Endodermal cell (in vitro differentiated cells): Measurements from ENCODE around the gene NID1. TPM values are rescaled to one million over a fixed set of nuclear protein-coding genes. Genes with fewer than 3 reads are reported as not detected.

Experiments
- DNase-seq: peaks from one replicate; pipeline ENCODE4 v3.0.0-alpha.2; 2017
- H3K27ac ChIP-seq: 2 replicates; pipeline ENCODE4 v1.5.1; 2013; ENCODE audit warnings: mild to moderate bottlenecking, low read depth, low read length, moderate library complexity
- H3K27me3 ChIP-seq: 2 replicates; pipeline ENCODE4 v1.6.1; 2013; ENCODE audit warnings: mild to moderate bottlenecking, low read length, moderate library complexity; ENCODE audit not compliant: insufficient read depth, control insufficient read depth, poor library complexity, severe bottlenecking
- H3K36me3 ChIP-seq: 2 replicates; pipeline ENCODE4 v1.7.0; 2013; ENCODE audit warnings: mild to moderate bottlenecking, low read length, moderate library complexity; ENCODE audit not compliant: control insufficient read depth, insufficient read depth
- H3K4me1 ChIP-seq: one replicate; pipeline ENCODE4 v1.7.0; 2013; ENCODE audit warnings: low read length; ENCODE audit not compliant: control insufficient read depth, insufficient read depth
- H3K4me3 ChIP-seq: 2 replicates; pipeline ENCODE4 v1.5.1; 2013; ENCODE audit warnings: mild to moderate bottlenecking, low read length, moderate library complexity
- H3K9ac ChIP-seq: 2 replicates; pipeline ENCODE4 v1.6.1; 2013; ENCODE audit warnings: mild to moderate bottlenecking, low read length, moderate library complexity; ENCODE audit not compliant: poor library complexity, severe bottlenecking; ENCODE audit errors: extremely low read depth
- H3K9me3 ChIP-seq: 2 replicates; pipeline ENCODE4 v1.6.1; 2013; ENCODE audit warnings: mild to moderate bottlenecking, low read length, moderate library complexity; ENCODE audit not compliant: control insufficient read depth
- H3K27ac Mint-ChIP-seq: 2 replicates; pipeline ENCODE4 v1.8.0; 2020; ENCODE audit warnings: mixed read lengths
- H3K27me3 Mint-ChIP-seq: 2 replicates; pipeline ENCODE4 v1.8.0; 2021; ENCODE audit warnings: mild to moderate bottlenecking, mixed read lengths; ENCODE audit not compliant: insufficient read depth
- H3K36me3 Mint-ChIP-seq: 2 replicates; pipeline ENCODE4 v1.8.0; 2020; ENCODE audit warnings: low read depth, mixed read lengths
- H3K4me1 Mint-ChIP-seq: 2 replicates; pipeline ENCODE4 v1.8.0; 2020; ENCODE audit warnings: mixed read lengths
- H3K4me3 Mint-ChIP-seq: 2 replicates; pipeline ENCODE4 v1.8.0; 2020; ENCODE audit warnings: mild to moderate bottlenecking, moderate library complexity, mixed read lengths
- H3K9me3 Mint-ChIP-seq: 2 replicates; pipeline ENCODE4 v1.8.0; 2020; ENCODE audit warnings: mild to moderate bottlenecking, mixed read lengths
- WGBS, 2 experiments: methylation state at CpG; one replicate each; pipeline versions ENCODE4 v1.1.5 to v1.1.7; 2013; ENCODE audit warnings: missing lambda C conversion rate in 2 of 2, mixed read lengths in 1 of 2; ENCODE audit not compliant: insufficient coverage in 1 of 2, insufficient read length in 1 of 2; 5-methylcytosine and 5-hydroxymethylcytosine counted together
- total RNA-seq, 2 donors: library from RNA; stranded (reverse); fragmentation: NEBNext Ultra II Directional in 1 of 2; extraction: Animal tissue kit (Norgen Biotek cat#: 25700) in 1 of 2; gene quantifications; 2 replicates in 1 of 2; 3 replicates in 1 of 2; pipeline ENCODE4 v1.2.1, GENCODE V29; 2021
- TF ChIP-seq, protein P1 (sequence below): fragments of 200-600 bp; sonication (generic); conservative IDR thresholded peaks from 2 replicates; pipeline ENCODE4 v1.5.0; 2021; ENCODE audit warnings: antibody characterized with exemption, mild to moderate bottlenecking

The NID1 gene
- total RNA-seq, 2 donors from 2014 or later: 12.7 to 18.3 TPM

DNA sequence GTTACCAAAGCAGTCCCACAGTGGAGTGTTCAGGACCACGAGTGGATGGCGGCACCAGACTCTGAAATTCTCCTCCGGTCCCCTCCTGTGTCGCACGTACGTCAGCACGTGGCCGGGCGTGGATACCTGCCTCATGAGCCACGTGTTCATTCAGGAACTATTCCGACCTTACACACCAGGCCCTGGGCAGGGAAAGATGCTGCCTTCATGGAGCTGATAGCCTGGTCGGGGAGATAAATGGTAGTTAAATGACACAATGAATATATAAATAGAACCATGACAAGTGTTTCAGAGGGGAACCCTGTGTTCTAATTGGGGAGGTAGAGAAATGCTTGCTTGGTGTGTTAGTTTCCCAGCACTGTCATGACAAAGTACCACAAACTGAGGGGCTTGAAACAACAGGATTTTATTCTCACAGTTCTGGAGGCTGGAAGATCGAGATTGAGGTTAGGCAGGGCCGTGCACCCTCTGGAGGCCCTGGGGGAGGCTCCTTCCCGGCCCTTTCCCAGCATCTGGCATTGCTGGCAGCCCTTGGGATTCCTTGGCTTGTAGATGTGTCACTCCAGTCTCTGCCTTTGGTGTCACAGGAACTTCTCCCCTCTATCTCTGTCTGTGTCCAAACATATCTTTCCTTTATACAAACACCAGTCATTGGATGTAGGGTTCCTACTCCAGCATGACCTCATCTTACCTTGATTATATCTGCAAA is 48.6 kb upstream of the NID1 start:
- H3K9me3 ChIP-seq: no peaks in the 10 kb centered on the region
- 92 to 94% methylated on average over 6 to 15 of the region's 15 CpGs for WGBS, 2 experiments
- Mint-ChIP-seq H3K9me3 (no peaks in the 10 kb centered on the region), H3K27me3 (no peaks in the 10 kb centered on the region), H3K4me1 (peaks cover 6% of the 10 kb centered on the region), H3K27ac (no peak overlapping the region), H3K4me3 (no peak overlapping the region), H3K36me3 (no peaks in the 10 kb centered on the region)
- H3K4me3 ChIP-seq: no peak overlapping the region
- no peak overlapping the region for H3K9ac ChIP-seq
- DNase-seq: no peak
- TF ChIP-seq, protein P1, sequence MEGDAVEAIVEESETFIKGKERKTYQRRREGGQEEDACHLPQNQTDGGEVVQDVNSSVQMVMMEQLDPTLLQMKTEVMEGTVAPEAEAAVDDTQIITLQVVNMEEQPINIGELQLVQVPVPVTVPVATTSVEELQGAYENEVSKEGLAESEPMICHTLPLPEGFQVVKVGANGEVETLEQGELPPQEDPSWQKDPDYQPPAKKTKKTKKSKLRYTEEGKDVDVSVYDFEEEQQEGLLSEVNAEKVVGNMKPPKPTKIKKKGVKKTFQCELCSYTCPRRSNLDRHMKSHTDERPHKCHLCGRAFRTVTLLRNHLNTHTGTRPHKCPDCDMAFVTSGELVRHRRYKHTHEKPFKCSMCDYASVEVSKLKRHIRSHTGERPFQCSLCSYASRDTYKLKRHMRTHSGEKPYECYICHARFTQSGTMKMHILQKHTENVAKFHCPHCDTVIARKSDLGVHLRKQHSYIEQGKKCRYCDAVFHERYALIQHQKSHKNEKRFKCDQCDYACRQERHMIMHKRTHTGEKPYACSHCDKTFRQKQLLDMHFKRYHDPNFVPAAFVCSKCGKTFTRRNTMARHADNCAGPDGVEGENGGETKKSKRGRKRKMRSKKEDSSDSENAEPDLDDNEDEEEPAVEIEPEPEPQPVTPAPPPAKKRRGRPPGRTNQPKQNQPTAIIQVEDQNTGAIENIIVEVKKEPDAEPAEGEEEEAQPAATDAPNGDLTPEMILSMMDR: no peak
- H3K27me3 ChIP-seq: no peaks in the 10 kb centered on the region
- H3K4me1 ChIP-seq: no peaks in the 10 kb centered on the region
- H3K36me3 ChIP-seq: no peaks in the 10 kb centered on the region
- H3K27ac ChIP-seq: no peak overlapping the region

DNA sequence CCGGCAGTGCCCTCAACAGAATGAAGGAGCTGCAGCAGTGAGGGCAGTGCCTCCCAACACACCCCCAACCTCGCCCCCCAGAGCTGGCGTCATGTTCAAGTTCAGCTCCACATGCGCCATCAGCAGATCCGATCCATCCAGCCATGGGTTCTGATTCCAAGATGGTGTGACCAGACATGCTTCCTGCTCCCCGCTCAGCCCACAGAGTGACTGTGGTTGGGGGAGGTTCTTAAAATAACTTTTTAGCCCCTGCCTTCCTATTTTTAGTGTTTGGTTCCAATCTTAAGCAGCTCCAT is 47.4 kb upstream of the NID1 start:
- no peaks in the 10 kb centered on the region for H3K4me1 Mint-ChIP-seq
- no peak overlapping the region for H3K27ac Mint-ChIP-seq
- TF ChIP-seq, protein P1: no peak
- WGBS, 2 experiments: 96 to 100% methylated on average over 1 to 6 of the region's 6 CpGs
- no peak overlapping the region for H3K4me3 ChIP-seq
- no peak for DNase-seq
- no peak overlapping the region for H3K27ac ChIP-seq
- no peaks in the 10 kb centered on the region for H3K9me3 Mint-ChIP-seq
- no peaks in the 10 kb centered on the region for H3K27me3 ChIP-seq
- no peak overlapping the region for H3K4me3 Mint-ChIP-seq
- no peaks in the 10 kb centered on the region for H3K36me3 Mint-ChIP-seq
- no peaks in the 10 kb centered on the region for H3K4me1 ChIP-seq
- no peaks in the 10 kb centered on the region for H3K9me3 ChIP-seq
- no peaks in the 10 kb centered on the region for H3K36me3 ChIP-seq
- H3K27me3 Mint-ChIP-seq: no peaks in the 10 kb centered on the region
- no peak overlapping the region for H3K9ac ChIP-seq

DNA sequence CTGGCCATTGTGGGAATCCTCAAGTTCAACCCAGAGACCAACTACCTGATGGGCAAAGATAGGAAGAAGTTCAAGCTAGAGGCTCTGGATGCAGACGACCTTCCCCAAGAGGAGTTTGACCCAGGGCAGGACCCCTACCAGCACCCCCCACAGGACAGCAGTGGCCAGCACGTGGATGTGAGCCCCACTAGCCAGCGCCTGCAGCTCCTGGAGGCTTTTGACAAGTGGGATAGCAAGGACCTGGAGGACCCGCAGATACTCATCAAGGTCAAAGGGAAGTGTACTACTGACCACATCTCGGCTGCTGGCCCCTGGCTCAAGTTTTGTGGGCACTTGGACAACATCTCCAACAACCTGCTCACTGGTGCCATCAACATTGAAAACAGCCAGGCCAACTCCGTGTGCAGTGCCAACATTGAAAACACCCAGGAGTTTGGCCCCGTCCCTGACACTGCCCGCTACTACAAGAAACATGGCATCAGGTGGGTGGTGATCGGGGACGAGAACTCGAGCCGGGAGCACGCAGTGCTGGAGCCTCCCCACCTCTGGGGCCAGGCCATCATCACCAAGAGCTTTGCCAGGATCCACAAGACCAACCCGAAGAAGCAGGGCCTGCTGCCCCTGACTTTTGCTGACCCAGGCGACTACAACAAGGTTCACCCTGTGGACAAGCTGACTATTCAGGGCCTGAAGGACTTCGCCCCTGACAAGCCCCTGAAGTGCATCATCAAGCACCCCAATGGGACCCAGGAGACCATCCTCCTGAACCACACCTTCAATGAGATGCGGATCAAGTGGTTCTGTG is 46.8 kb upstream of the NID1 start:
- no peaks in the 10 kb centered on the region for H3K36me3 ChIP-seq
- 86 to 90% methylated on average over 12 to 17 of the region's 17 CpGs for WGBS, 2 experiments
- Mint-ChIP-seq H3K4me1 (no peaks in the 10 kb centered on the region), H3K4me3 (no peak overlapping the region), H3K9me3 (no peaks in the 10 kb centered on the region), H3K36me3 (no peaks in the 10 kb centered on the region), H3K27ac (no peak overlapping the region), H3K27me3 (no peaks in the 10 kb centered on the region)
- no peaks in the 10 kb centered on the region for H3K4me1 ChIP-seq
- H3K9ac ChIP-seq: no peak overlapping the region
- no peak for DNase-seq
- TF ChIP-seq, protein P1: no peak
- H3K27me3 ChIP-seq: no peaks in the 10 kb centered on the region
- no peak overlapping the region for H3K4me3 ChIP-seq
- no peaks in the 10 kb centered on the region for H3K9me3 ChIP-seq
- no peak overlapping the region for H3K27ac ChIP-seq
